Stimulated activated CD4-positive, alpha-beta T cell treated with anti-CD3 and anti-CD28 coated beads, Interleukin-4, amount 100 ng/mL, for 1 hour (primary cell): Measurements from ENCODE around the gene PIGU.
"Not testable (repeated sequence)": the region's sequence is repeated elsewhere in the genome, so short reads cannot be mapped to it uniquely, and the experiment has no call there.

Source experiments
- DNase-seq: peaks from one replicate; pipeline ENCODE4 v3.0.0-alpha.2; 2020

Gene PIGU

GRCh38 chr20:34529742-34530141 is 147.2 kb downstream of the PIGU start:
- DNase-seq: no peak

DNA sequence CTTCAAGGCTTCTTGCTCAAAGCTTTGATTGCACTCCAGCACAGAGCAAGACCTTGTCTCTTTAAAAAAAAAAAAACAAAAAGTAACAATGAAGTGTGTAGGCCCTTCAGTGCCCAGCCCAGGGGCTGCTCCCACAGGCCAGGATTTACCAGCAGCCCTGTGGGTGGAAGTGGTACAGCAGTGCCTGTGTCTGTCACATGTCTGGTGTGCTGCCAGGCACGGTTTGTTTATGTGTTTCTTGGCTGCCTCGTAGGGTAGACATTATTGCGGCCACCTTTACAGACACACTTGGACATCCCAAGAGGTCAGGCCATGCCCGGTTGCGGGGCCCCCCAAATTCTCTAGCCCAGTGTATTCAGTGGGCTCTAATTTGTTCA is 148.0 kb downstream of the PIGU start:
- no peak for DNase-seq

DNA sequence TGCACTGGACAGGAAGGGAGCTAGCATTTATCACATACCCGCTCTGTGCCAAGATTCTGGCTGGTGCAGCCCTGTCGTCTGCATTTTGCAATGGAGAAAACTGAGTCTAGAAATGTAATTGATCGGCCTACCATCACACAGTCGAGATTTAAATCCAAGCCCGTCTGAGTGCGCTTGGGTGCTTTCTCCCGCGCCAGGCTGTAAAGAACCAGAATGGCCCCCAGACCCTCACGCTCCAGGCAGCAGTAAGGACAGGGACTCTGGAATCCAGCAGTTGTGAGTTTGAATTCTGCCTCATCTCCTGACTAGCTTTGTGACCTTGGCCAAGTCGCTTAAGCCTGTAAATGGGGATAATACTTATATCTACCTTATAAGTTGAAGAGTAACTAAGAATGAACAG is 149.9 kb downstream of the PIGU start:
- DNase-seq: no peak

GRCh38 chr20:34526466-34526865 is 150.4 kb downstream of the PIGU start:
- no peak for DNase-seq

GRCh38 chr20:34525709-34526416 is 151.0 kb downstream of the PIGU start:
- no peak for DNase-seq

DNA sequence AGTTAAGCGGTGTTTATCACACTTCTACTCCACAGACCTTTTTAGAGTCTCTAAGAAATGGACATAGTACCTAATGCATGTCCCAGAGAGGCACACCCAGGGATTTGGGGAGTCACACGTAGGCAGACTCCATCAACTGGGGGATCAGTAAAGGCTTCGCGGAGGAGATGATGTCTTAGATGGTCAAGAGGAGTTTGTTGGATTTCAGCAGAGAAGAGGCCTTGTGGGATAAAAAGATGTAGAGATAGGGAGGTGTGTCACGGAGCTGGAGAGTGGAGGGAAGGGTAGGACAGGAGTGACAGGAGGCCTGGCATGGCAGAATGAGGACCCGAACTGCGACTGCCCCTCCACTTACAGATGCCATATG is 151.6 kb downstream of the PIGU start:
- no peak for DNase-seq

- DNase-seq: no peak
Observed at GRCh38 chr20:34524426-34524825, 152.5 kb downstream of the PIGU start.

DNA sequence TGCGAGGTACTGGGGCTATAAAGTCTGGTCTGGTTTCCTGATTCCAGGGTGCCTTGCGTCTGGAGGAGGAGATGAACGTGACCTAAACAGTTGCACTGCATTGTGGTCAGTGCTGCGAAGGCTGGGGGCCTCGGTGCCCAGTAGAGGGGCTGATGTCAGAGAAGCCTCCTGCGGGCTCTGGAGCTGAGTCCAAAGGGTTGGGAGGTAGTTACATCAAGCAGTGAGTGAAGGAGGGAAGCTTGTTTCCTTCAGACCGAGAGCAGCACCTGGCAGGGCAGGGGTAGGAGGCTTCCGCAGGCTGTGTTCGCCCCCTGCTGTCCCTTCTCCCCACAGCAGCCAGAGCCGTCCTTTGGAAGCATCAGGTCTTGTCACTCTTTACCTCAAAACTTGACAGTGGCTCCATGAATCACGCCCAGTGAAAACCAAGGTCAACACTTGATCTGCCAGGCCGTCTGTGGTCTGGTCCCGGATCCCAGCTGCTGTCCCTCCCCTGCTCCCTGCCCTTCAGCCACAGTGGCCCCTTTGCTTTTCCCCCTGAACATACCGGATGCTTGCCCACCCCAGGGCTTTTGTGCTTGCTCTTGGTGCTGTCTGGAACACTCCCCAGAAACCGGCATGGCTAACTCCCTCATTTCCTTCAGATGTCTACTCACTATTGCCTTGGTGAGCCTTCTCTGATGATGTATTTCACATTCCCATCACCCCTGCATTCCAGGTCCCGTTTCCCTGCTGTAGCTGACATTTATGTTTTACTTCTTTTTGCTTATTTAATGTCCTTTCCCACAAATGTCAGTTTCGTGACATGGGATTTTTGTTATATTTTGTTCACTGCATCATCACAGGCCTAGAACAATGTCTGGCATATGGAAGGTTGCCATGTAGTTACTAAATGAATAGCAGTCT is 153.7 kb downstream of the PIGU start:
- peak; percentile 56 for DNase-seq

GRCh38 chr20:34519841-34520240 is 157.1 kb downstream of the PIGU start:
- DNase-seq: not testable (repeated sequence)

DNA sequence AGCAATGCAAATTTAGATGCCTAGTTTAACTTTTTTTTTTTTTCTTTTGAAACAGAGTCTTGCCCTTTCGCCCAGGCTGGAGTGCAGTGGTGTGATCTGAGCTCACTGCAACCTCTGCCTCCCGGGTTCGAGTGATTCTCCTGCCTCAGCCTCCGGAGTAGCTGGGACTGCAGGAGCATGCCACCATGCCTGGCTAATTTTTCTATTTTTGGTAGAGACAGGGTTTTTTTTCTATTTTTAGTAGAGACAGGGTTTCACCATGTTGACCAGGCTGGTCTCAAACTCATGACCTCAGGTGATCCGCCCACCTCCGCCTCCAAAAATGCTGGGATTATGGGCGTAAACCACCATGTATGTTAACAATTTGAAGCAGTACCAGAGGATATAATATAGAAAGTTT is 158.0 kb downstream of the PIGU start:
- not testable (repeated sequence) for DNase-seq

GRCh38 chr20:34517114-34517505 is 159.8 kb downstream of the PIGU start:
- no peak for DNase-seq

GRCh38 chr20:34516247-34517113 is 160.4 kb downstream of the PIGU start, which contains the start of gene DYNLRB1:
DYNLRB1 (plus strand) TSS chr20:34516422; CDS start chr20:34516459, 37 bp downstream.
- DNase-seq: peak; percentile 95

- DNase-seq: peak; percentile 71
Observed at GRCh38 chr20:34515484-34516246, 161.2 kb downstream of the PIGU start.

DNA sequence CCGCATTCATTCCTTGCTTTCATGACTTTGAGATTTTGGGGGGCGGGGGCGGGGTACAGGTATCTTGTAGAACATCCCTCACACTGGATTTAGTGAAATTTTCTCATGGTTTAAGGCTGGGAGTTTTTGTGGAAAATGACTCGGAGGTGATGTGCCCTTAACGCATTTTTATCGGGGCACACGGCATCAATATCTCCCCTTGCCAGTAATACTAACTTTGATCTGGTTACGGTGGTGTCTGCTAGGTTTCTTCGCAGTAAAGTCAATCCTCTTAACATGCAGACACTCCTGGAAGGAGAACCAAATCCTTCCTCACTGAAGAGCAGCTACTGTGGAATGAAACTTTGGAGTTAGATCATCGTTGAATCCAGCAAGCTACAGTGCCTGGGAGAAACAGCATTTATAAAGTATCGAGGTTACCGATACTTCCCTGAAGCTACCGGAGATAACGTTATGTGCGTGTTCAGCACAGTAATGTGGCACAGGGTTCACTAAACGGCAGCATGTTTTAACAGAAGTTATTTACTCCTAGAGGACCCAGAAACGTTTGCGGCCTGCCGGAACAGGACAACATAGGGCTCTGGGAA is 161.9 kb downstream of the PIGU start:
- no peak for DNase-seq

- DNase-seq: not testable (repeated sequence)
Observed at GRCh38 chr20:34514034-34514433, 162.9 kb downstream of the PIGU start.

GRCh38 chr20:34512955-34513419 is 163.9 kb downstream of the PIGU start:
- DNase-seq: no peak

- no peak for DNase-seq
Observed at GRCh38 chr20:34512266-34512954, 164.5 kb downstream of the PIGU start.

- DNase-seq: no peak
Observed at GRCh38 chr20:34511891-34512265, 165.0 kb downstream of the PIGU start.

DNA sequence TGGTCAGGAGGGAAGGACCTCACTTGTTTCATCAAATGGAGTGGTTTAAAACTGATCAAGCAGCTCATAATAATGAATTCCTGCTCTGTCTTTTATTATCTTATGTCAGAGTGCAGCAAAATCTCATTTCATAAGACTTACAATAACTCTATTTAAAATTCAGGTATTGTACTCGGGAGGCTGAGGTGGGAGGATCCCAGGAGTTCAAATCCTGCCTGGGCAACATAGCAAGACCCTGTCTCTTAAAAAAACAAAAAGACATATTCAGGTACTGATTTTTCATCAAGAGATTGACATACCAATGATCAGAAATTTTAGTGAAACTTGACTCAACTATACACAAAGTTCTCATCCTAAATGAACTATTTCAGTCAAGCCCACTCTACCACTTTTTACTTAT is 166.3 kb downstream of the PIGU start:
- no peak for DNase-seq
